Right cardiac atrium (tissue), 5 donors: ENCODE data around the gene RPGR. TPM values are rescaled to one million over a fixed set of nuclear protein-coding genes. Genes with fewer than 3 reads are reported as not detected.

Experiments used
- ATAC-seq, 2 donors: fragments of 200-7000 bp; cut with Tn5 transposase; one replicate each; pipeline versions ENCODE4 v1.8.0 to v1.9.1; 2020; ENCODE audit warnings: moderate library complexity in 2 of 2, mild to moderate bottlenecking in 1 of 2
- DNase-seq, 3 donors: peaks; one replicate each; pipeline ENCODE4 v3.0.0-alpha.2; 2020
- H3K27ac ChIP-seq: one replicate; pipeline ENCODE4 v1.5.1; 2013; ENCODE audit warnings: mild to moderate bottlenecking, low read length, control low read depth, moderate library complexity
- H3K27me3 ChIP-seq: one replicate; pipeline ENCODE4 v1.6.1; 2013; ENCODE audit not compliant: control insufficient read depth, insufficient read depth
- H3K4me1 ChIP-seq: one replicate; pipeline ENCODE4 v1.6.1; 2013; ENCODE audit warnings: low read length; ENCODE audit not compliant: control insufficient read depth, insufficient read depth
- H3K4me3 ChIP-seq: one replicate; pipeline ENCODE4 v1.5.1; 2013; ENCODE audit warnings: low read length, control low read depth
- H3K9me3 ChIP-seq: one replicate; pipeline ENCODE4 v1.6.1; 2013; ENCODE audit warnings: low read length; ENCODE audit not compliant: control insufficient read depth
- WGBS: extraction: QIAGEN DNeasy Blood & Tissue Kit; methylation state at CpG from one replicate; pipeline ENCODE4 v1.1.7; 2013; 5-methylcytosine and 5-hydroxymethylcytosine counted together
- intact Hi-C, 4 donors: fragments of 100-400 bp; cut with DNase I; formaldehyde crosslinking; loops; one replicate each; pipeline versions ENCODE4 v1.11.0 to v1.14.0; 2022 to 2023
- polyA plus RNA-seq: library from polyadenylated mRNA; stranded (reverse); fragments of 200-250 nt; gene quantifications from one replicate; pipeline ENCODE4 v1.2.3, GENCODE V29; 2013
- total RNA-seq, 4 donors: library from RNA; stranded (reverse); fragmentation: NEBNext Ultra II Directional; extraction: Animal tissue kit (Norgen Biotek cat#: 25700); gene quantifications; one replicate each; pipeline ENCODE4 v1.2.1, GENCODE V29; 2021
- donor health status: healthy with polysubstance abuse.
- donor health status: DM: no; HTN: yes; CAD: no.
- donor health status: DM: no; HTN: no; CAD: no.
- donor health status: DM: no; HTN: yes; CAD: no; lungs with severe emphysema.
- donor health status: DM: yes; HTN: yes; CAD: no.

RPGR gene
- total and polyA plus RNA-seq, 5 donors: 4.2 to 10.9 (median 8.4) TPM

GRCh38 chrX:38260231-38260630, 67.1 kb downstream of the RPGR start:
- Histone ChIP-seq H3K27me3 (no peaks in the 10 kb centered on the region), H3K9me3 (no peaks in the 10 kb centered on the region), H3K27ac (no peak overlapping the region), H3K4me1 (no peaks in the 10 kb centered on the region), H3K4me3 (no peak overlapping the region)
- intact Hi-C loops: no loop called here
- 57% methylated on average over 4 of the region's 4 CpGs for WGBS
- no peak for DNase-seq
- ATAC-seq: no peak

- intact Hi-C loops: no loop called here
- WGBS: 95% methylated on average over 30 of the region's 30 CpGs
- H3K9me3 ChIP-seq: no peaks in the 10 kb centered on the region
- H3K27ac ChIP-seq: no peak overlapping the region
- no peak overlapping the region for H3K4me3 ChIP-seq
- H3K4me1 ChIP-seq: no peaks in the 10 kb centered on the region
- no peak for ATAC-seq
- H3K27me3 ChIP-seq: no peaks in the 10 kb centered on the region
- DNase-seq: peak in 1 of 3 donors; percentile 58
These were observed 71.3 kb downstream of the RPGR start for GRCh38 chrX:38256019-38256418.

- H3K27me3 ChIP-seq: no peaks in the 10 kb centered on the region
- DNase-seq: no peak
- H3K4me1 ChIP-seq: no peaks in the 10 kb centered on the region
- H3K4me3 ChIP-seq: no peak overlapping the region
- no peak overlapping the region for H3K27ac ChIP-seq
- ATAC-seq: peak; percentile 55 to 56
- no peaks in the 10 kb centered on the region for H3K9me3 ChIP-seq
- intact Hi-C loops: no loop called here
- 16% methylated on average over 2 of the region's 2 CpGs for WGBS
These were observed 77.3 kb downstream of the RPGR start for GRCh38 chrX:38249965-38250364.

GRCh38 chrX:38247051-38247450, 80.3 kb downstream of the RPGR start:
- no peaks in the 10 kb centered on the region for H3K27me3 ChIP-seq
- no peaks in the 10 kb centered on the region for H3K9me3 ChIP-seq
- no peak overlapping the region for H3K27ac ChIP-seq
- H3K4me3 ChIP-seq: no peak overlapping the region
- WGBS: 89% methylated on average over 2 of the region's 2 CpGs
- DNase-seq (no peak), ATAC-seq (no peak)
- H3K4me1 ChIP-seq: no peaks in the 10 kb centered on the region
- intact Hi-C loops: no loop called here

- intact Hi-C loops: no loop called here
- H3K4me3 ChIP-seq: no peak overlapping the region
- DNase-seq: no peak
- H3K9me3 ChIP-seq: no peaks in the 10 kb centered on the region
- no peaks in the 10 kb centered on the region for H3K4me1 ChIP-seq
- 66% methylated on average over 2 of the region's 2 CpGs for WGBS
- H3K27me3 ChIP-seq: no peaks in the 10 kb centered on the region
- ATAC-seq: no peak
- H3K27ac ChIP-seq: no peak overlapping the region
These were observed 86.8 kb downstream of the RPGR start for GRCh38 chrX:38240541-38240940.

GRCh38 chrX:38236901-38237615, 90.3 kb downstream of the RPGR start:
- Histone ChIP-seq H3K27me3 (no peaks in the 10 kb centered on the region), H3K9me3 (no peaks in the 10 kb centered on the region), H3K4me1 (peaks cover 6% of the 10 kb centered on the region), H3K27ac (no peak overlapping the region), H3K4me3 (no peak overlapping the region)
- intact Hi-C loops: no loop called here
- 95% methylated on average over 6 of the region's 6 CpGs for WGBS
- ATAC-seq: no peak
- no peak for DNase-seq

- H3K4me3 ChIP-seq: no peak overlapping the region
- no peaks in the 10 kb centered on the region for H3K9me3 ChIP-seq
- peak overlapping the region; percentile 93 for H3K27ac ChIP-seq
- peak; percentile 92 for ATAC-seq
- H3K27me3 ChIP-seq: no peaks in the 10 kb centered on the region
- DNase-seq: peak in 2 of 3 donors; percentile 45 to 57
- peaks cover 6% of the 10 kb centered on the region for H3K4me1 ChIP-seq
- WGBS: 30% methylated on average over 3 of the region's 3 CpGs
- intact Hi-C loops: no loop called here
These were observed 93.2 kb downstream of the RPGR start for GRCh38 chrX:38233891-38234667.

GRCh38 chrX:38232079-38232686, 95.1 kb downstream of the RPGR start:
- ATAC-seq (peak; percentile 44 to 66), DNase-seq (no peak)
- intact Hi-C loops: no loop called here
- 47% methylated on average over 3 of the region's 3 CpGs for WGBS
- peaks cover 6% of the 10 kb centered on the region for H3K4me1 ChIP-seq
- H3K27ac ChIP-seq: peak overlapping the region; percentile 62
- no peaks in the 10 kb centered on the region for H3K27me3 ChIP-seq
- H3K9me3 ChIP-seq: no peaks in the 10 kb centered on the region
- H3K4me3 ChIP-seq: no peak overlapping the region

- no peak overlapping the region for H3K4me3 ChIP-seq
- WGBS: 9% methylated on average over 3 of the region's 3 CpGs
- H3K27me3 ChIP-seq: no peaks in the 10 kb centered on the region
- peak overlapping the region; percentile 88 for H3K27ac ChIP-seq
- H3K4me1 ChIP-seq: peaks cover 2% of the 10 kb centered on the region
- DNase-seq (no peak), ATAC-seq (no peak)
- intact Hi-C loops: no loop called here
- H3K9me3 ChIP-seq: no peaks in the 10 kb centered on the region
These were observed 102.2 kb downstream of the RPGR start for GRCh38 chrX:38225093-38225492.

GRCh38 chrX:38224160-38224559, 103.1 kb downstream of the RPGR start:
- no peaks in the 10 kb centered on the region for H3K9me3 ChIP-seq
- ATAC-seq (no peak), DNase-seq (no peak)
- H3K27me3 ChIP-seq: no peaks in the 10 kb centered on the region
- intact Hi-C loops: no loop called here
- no peak overlapping the region for H3K27ac ChIP-seq
- no peak overlapping the region for H3K4me3 ChIP-seq
- H3K4me1 ChIP-seq: peaks cover 2% of the 10 kb centered on the region

- Histone ChIP-seq H3K27me3 (no peaks in the 10 kb centered on the region), H3K4me3 (no peak overlapping the region)
- ATAC-seq: peak; percentile 12 to 17
These were observed 105.8 kb downstream of the RPGR start for GRCh38 chrX:38221391-38221929.

More at GRCh38 chrX:38221391-38221929, 105.8 kb downstream of the RPGR start:
- Histone ChIP-seq H3K9me3 (no peaks in the 10 kb centered on the region), H3K4me1 (peaks cover 6% of the 10 kb centered on the region), H3K27ac (no peak overlapping the region)
- peak; percentile 23 to 54 (median 53) for DNase-seq
- WGBS: 43% methylated on average over 10 of the region's 10 CpGs
- intact Hi-C loops: no loop called here
